ENCODE results near the gene NEK7.
A peak's percentile ranks its signal among the peaks of the same experiment; 100 is the strongest.
"Not testable (repeated sequence)": the region's sequence is repeated elsewhere in the genome, so short reads cannot be mapped to it uniquely, and the experiment has no call there.

NEK7 gene

DNA sequence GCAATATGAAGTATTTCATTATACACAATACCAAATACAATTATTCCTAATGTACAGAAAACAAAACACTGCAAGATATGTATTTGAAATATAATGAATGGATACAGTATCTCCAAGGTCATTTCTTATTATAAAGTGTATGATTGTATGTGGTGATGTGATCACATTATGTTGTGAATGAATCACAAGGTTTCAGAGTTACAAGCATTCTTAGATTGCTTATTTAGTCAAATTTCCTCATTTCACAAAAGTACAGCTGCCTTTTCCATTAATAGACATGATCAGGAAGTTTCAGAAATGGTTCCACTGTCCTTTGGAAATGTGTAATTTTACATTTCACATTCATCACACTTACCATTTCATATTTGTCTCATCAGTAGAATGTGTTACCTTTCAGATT lies 28.3 kb upstream of the NEK7 start:
- H3K9me3 Mint-ChIP-seq, result no peaks in the 10 kb centered on the region
- no peaks in the 10 kb centered on the region for H3K27me3 Mint-ChIP-seq
- no peak overlapping the region for H3K27ac Mint-ChIP-seq
- no peaks in the 10 kb centered on the region for H3K36me3 Mint-ChIP-seq
- H3K4me3 Mint-ChIP-seq, result no peak overlapping the region
- H3K4me1 Mint-ChIP-seq, result peaks cover 26% of the 10 kb centered on the region
- no peak for ATAC-seq

GRCh38 chr1:198130053-198130452 lies 26.7 kb upstream of the NEK7 start:
- not testable (repeated sequence) for H3K9me3 Mint-ChIP-seq, H3K4me3 Mint-ChIP-seq, H3K36me3 Mint-ChIP-seq, H3K27me3 Mint-ChIP-seq, ATAC-seq
- peaks cover 26% of the 10 kb centered on the region for H3K4me1 Mint-ChIP-seq
- peak overlapping the region; percentile 30 for H3K27ac Mint-ChIP-seq

GRCh38 chr1:198132060-198132781 lies 24.6 kb upstream of the NEK7 start:
- ATAC-seq, result peak; percentile 79
- peaks cover 26% of the 10 kb centered on the region for H3K4me1 Mint-ChIP-seq

GRCh38 chr1:198134252-198134651 lies 22.5 kb upstream of the NEK7 start:
- no peaks in the 10 kb centered on the region for H3K36me3 Mint-ChIP-seq
- no peak overlapping the region for H3K4me3 Mint-ChIP-seq
- ATAC-seq, result no peak
- peaks cover 24% of the 10 kb centered on the region for H3K4me1 Mint-ChIP-seq
- peaks cover 8% of the 10 kb centered on the region for H3K9me3 Mint-ChIP-seq
- peaks cover 7% of the 10 kb centered on the region for H3K27me3 Mint-ChIP-seq
- no peak overlapping the region for H3K27ac Mint-ChIP-seq

More at GRCh38 chr1:198132060-198132781, 24.6 kb upstream of the NEK7 start:
- Mint-ChIP-seq H3K9me3 (peaks cover 8% of the 10 kb centered on the region), H3K36me3 (no peaks in the 10 kb centered on the region), H3K4me3 (no peak overlapping the region), H3K27me3 (no peaks in the 10 kb centered on the region), H3K27ac (peak overlapping the region; percentile 36)

- peaks cover 8% of the 10 kb centered on the region for H3K9me3 Mint-ChIP-seq
- ATAC-seq, result no peak
- no peak overlapping the region for H3K27ac Mint-ChIP-seq
- peaks cover 18% of the 10 kb centered on the region for H3K4me1 Mint-ChIP-seq
- H3K36me3 Mint-ChIP-seq, result no peaks in the 10 kb centered on the region
- H3K27me3 Mint-ChIP-seq, result peaks cover 19% of the 10 kb centered on the region
- H3K4me3 Mint-ChIP-seq, result no peak overlapping the region
These were observed 21.4 kb upstream of the NEK7 start for GRCh38 chr1:198135366-198135765.

DNA sequence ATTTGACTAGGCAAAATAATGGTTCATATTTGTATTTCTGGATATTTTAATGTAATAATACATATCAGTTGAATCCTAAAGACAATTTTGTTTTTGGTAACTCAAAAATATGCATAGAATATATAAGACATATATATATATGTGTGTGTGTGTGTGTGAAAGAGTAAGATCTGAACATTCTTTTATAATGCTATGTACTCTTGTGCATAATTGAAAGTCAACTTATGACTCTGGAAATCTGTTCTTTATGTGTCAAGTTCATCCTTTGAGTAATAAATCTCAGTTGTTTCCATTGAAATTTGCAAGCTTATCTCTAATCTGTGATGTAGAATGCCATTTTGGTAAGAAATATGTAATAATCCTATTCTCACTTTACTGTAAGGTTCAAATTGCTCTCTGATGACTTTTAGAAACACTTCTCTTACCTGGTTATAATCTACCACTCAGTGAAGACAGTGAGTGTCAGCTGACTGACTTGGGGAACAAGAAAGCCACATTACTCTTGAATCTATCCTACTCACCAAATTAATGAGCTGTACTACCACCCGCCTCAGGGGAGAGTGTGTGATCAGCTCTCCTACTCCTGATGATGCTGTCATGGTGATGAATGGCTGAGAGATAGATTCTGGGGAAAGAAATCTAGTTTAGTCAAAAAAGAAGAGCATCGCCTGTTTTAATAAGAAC lies 15.0 kb upstream of the NEK7 start:
- Mint-ChIP-seq H3K27me3 (peaks cover 24% of the 10 kb centered on the region), H3K9me3 (no peaks in the 10 kb centered on the region), H3K36me3 (no peaks in the 10 kb centered on the region), H3K4me1 (peaks cover 5% of the 10 kb centered on the region), H3K27ac (no peak overlapping the region), H3K4me3 (no peak overlapping the region)
- ATAC-seq, result no peak

GRCh38 chr1:198143797-198144196 lies 13.0 kb upstream of the NEK7 start:
- H3K4me1 Mint-ChIP-seq, result peaks cover 5% of the 10 kb centered on the region
- H3K27me3 Mint-ChIP-seq, result peaks cover 21% of the 10 kb centered on the region
- no peaks in the 10 kb centered on the region for H3K36me3 Mint-ChIP-seq
- H3K4me3 Mint-ChIP-seq, result no peak overlapping the region
- H3K27ac Mint-ChIP-seq, result no peak overlapping the region
- no peaks in the 10 kb centered on the region for H3K9me3 Mint-ChIP-seq
- no peak for ATAC-seq

GRCh38 chr1:198147216-198147615 lies 9.6 kb upstream of the NEK7 start:
- H3K4me1 Mint-ChIP-seq, result peaks cover 5% of the 10 kb centered on the region
- no peak overlapping the region for H3K4me3 Mint-ChIP-seq
- no peak overlapping the region for H3K27ac Mint-ChIP-seq
- ATAC-seq, result no peak
- H3K9me3 Mint-ChIP-seq, result no peaks in the 10 kb centered on the region
- H3K27me3 Mint-ChIP-seq, result no peaks in the 10 kb centered on the region
- H3K36me3 Mint-ChIP-seq, result no peaks in the 10 kb centered on the region

DNA sequence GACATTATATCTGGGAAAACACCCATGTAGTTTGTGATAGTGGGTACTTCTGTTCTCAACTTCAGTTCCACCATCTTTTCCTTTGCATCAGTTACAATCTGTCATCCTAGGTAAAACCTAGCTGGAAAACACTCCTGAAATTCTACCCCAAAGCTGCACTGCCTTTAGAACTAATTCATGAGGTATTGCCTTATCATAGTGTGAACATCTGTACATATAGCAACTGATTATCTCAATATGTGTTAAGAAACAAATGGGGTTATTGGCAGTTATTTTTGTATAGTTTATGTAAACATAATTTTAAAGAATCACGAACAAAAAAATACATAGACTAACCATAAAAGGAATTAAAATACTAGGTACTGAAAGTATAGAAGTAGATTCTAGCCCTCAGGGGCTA lies 6.4 kb upstream of the NEK7 start:
- Mint-ChIP-seq H3K4me3 (no peak overlapping the region), H3K4me1 (no peaks in the 10 kb centered on the region), H3K27ac (no peak overlapping the region), H3K27me3 (no peaks in the 10 kb centered on the region), H3K36me3 (no peaks in the 10 kb centered on the region), H3K9me3 (no peaks in the 10 kb centered on the region)
- ATAC-seq, result no peak

GRCh38 chr1:198151688-198152087 lies 5.1 kb upstream of the NEK7 start:
- peaks cover 7% of the 10 kb centered on the region for H3K4me1 Mint-ChIP-seq
- ATAC-seq, result no peak
- H3K27me3 Mint-ChIP-seq, result no peaks in the 10 kb centered on the region
- H3K27ac Mint-ChIP-seq, result no peak overlapping the region
- no peaks in the 10 kb centered on the region for H3K36me3 Mint-ChIP-seq
- no peaks in the 10 kb centered on the region for H3K9me3 Mint-ChIP-seq
- no peak overlapping the region for H3K4me3 Mint-ChIP-seq

DNA sequence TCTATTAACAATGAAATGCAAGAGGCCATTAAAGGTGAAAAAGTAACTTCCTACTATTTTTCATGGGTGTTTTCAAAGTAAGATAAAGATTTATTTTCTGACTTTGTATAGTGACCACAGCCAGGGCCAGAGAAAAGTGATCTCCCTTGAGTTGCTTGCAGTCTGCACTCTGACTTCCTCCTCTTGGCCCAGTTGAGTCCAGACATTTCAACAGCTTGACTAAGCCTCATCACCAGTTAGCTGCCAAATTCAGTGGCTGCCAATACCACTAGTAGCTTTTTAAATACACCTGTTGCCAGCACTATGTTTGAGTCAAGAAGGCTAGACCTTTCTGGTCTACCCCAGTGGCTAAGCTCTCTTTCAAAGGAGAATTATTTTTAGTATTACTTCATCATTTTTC lies 3.7 kb upstream of the NEK7 start:
- Mint-ChIP-seq H3K36me3 (no peaks in the 10 kb centered on the region), H3K4me1 (peaks cover 13% of the 10 kb centered on the region), H3K4me3 (no peak overlapping the region), H3K27me3 (no peaks in the 10 kb centered on the region), H3K27ac (no peak overlapping the region), H3K9me3 (no peaks in the 10 kb centered on the region)
- ATAC-seq, result no peak

DNA sequence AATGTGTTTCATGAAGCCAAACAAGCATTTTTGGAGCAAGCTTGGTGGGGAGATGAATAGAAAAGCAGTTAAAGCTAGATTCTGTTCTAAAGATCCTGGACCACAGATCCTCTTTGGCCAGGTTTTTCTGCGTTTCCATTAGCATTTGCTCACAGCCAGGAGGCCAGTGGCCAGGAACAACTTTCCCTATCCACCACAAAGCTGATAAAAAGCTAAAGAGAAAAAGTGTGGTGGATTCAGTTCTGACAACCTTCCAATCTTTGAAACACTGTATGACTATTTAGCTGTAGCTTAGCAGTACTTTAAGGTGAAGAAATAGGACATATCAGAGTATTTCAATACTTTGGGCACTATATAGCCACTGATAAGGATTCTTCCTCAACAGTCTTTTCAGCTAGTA lies 3.0 kb upstream of the NEK7 start:
- ATAC-seq, result no peak
- Mint-ChIP-seq H3K9me3 (no peaks in the 10 kb centered on the region), H3K4me1 (peaks cover 13% of the 10 kb centered on the region), H3K27me3 (no peaks in the 10 kb centered on the region), H3K4me3 (no peak overlapping the region), H3K27ac (no peak overlapping the region), H3K36me3 (no peaks in the 10 kb centered on the region)

DNA sequence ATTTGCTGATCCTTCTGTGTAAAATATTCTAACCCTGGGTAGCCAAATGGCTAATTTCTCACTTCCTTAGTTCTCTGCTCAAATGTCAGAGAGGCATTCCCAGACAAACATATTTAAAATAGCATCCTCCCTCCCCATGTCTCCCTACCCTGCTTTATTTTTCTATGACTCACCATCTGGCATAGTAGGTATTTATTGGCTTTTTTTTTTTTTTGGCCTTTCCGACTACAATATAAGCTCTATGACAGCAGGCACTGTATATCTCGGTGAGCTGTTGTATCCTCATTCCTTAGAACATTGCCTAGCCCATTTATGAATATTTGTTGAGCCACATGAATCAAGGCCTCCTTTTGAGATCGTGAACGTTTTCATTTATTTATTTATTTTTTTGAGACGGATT lies 1.5 kb upstream of the NEK7 start:
- no peak for ATAC-seq
- H3K9me3 Mint-ChIP-seq, result no peaks in the 10 kb centered on the region
- no peaks in the 10 kb centered on the region for H3K36me3 Mint-ChIP-seq
- peaks cover 13% of the 10 kb centered on the region for H3K4me1 Mint-ChIP-seq
- no peaks in the 10 kb centered on the region for H3K27me3 Mint-ChIP-seq
- H3K27ac Mint-ChIP-seq, result no peak overlapping the region
- no peak overlapping the region for H3K4me3 Mint-ChIP-seq

GRCh38 chr1:198156111-198156744 lies 570 bp upstream of the NEK7 start:
- H3K27ac Mint-ChIP-seq, result peak overlapping the region; percentile 93
- ATAC-seq, result no peak
- H3K4me1 Mint-ChIP-seq, result peaks cover 13% of the 10 kb centered on the region
- H3K27me3 Mint-ChIP-seq, result no peaks in the 10 kb centered on the region
- no peaks in the 10 kb centered on the region for H3K9me3 Mint-ChIP-seq
- H3K4me3 Mint-ChIP-seq, result peak overlapping the region; percentile 98
- no peaks in the 10 kb centered on the region for H3K36me3 Mint-ChIP-seq

DNA sequence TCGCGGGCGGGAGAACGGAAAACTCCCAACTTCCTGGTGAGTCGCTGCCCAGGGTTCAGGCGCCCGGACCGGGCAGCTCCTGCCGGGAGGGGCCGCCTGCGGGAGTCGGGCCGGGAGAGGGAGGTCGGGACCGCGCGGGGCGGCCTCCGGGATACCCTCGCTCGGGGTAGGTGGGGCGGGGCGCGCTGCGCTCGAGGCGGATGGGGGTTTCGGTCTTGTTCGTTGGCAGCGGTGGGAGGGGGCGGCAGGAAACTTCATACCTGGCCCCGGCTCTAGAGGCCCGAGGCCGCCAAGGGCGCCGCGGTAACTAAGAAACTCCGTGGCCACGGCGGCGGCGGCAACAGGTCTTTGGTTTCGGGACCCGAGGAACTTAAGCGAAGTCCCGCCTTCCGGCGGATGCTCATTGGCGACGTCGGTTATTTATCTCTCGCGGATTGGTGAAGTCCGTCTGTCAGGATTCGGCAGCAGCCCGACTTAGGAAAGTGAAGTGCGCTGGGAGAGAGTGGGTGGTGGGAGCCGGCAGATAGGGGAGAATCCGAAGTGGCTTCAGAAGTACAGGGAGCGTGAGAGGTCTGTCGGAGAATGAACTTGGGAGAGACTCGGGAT lies 546 bp downstream of the NEK7 start:
- ATAC-seq, result peak; percentile 74
- Mint-ChIP-seq H3K36me3 (no peaks in the 10 kb centered on the region), H3K4me1 (peaks cover 24% of the 10 kb centered on the region), H3K9me3 (no peaks in the 10 kb centered on the region), H3K27me3 (no peaks in the 10 kb centered on the region), H3K4me3 (peak overlapping the region; percentile 98), H3K27ac (peak overlapping the region; percentile 93)

Data from stimulated activated memory B cell treated with anti-CD40 and anti-IgM and Interleukin-4, amounts not matched to agents 10 μg/mL and 1 μg/mL and 100 μg/mL, for 72 hours (primary cell).